Brain microvascular endothelial cell (primary cell): Measurements from ENCODE around the gene POLE.
A peak's percentile ranks its signal among the peaks of the same experiment; 100 is the strongest.

ENCODE experiments used
- DNase-seq: peaks from one replicate; pipeline ENCODE4 v3.0.0-alpha.2; 2020
- H3K27ac ChIP-seq: fragments of 250-450 bp; sonication (Bioruptor Pico); 2 replicates; pipeline ENCODE4 v1.5.1; 2020; ENCODE audit warnings: mild to moderate bottlenecking, moderate library complexity
- H3K27me3 ChIP-seq: fragments of 250-450 bp; sonication (Bioruptor Pico); replicated peaks from 2 replicates; pipeline ENCODE4 v1.5.1; 2020; ENCODE audit warnings: mild to moderate bottlenecking
- H3K36me3 ChIP-seq: fragments of 250-450 bp; sonication (Bioruptor Pico); replicated peaks from 2 replicates; pipeline ENCODE4 v1.5.1; 2020; ENCODE audit warnings: mild to moderate bottlenecking
- H3K4me3 ChIP-seq: 2 replicates; pipeline ENCODE4 v1.5.1; 2011; ENCODE audit warnings: low read depth, mild to moderate bottlenecking, control low read depth, low read length, moderate library complexity
- CTCF ChIP-seq: IDR thresholded peaks from 2 replicates; pipeline ENCODE4 v1.5.1; 2011; ENCODE audit warnings: low read depth, mild to moderate bottlenecking, moderate library complexity, low read length, control low read depth, inconsistent platforms; ENCODE audit errors: missing control alignments
- in situ Hi-C: cut with HindIII; loops from 2 replicates; pipeline ENCODE4 v1.10.0; 2017; ENCODE audit warnings: low sequenced_read_pairs, low pct_ligation_motif_present

Gene POLE

GRCh38 chr12:132716356-132716755 is 29.2 kb upstream of the POLE start:
- TF ChIP-seq CTCF, result no peak
- H3K27me3 ChIP-seq, result no peaks in the 10 kb centered on the region
- H3K27ac ChIP-seq, result no peak overlapping the region
- in situ Hi-C loops, result no loop called here
- no peak overlapping the region for H3K4me3 ChIP-seq
- no peak for DNase-seq
- H3K36me3 ChIP-seq, result peaks cover 38% of the 10 kb centered on the region

DNA sequence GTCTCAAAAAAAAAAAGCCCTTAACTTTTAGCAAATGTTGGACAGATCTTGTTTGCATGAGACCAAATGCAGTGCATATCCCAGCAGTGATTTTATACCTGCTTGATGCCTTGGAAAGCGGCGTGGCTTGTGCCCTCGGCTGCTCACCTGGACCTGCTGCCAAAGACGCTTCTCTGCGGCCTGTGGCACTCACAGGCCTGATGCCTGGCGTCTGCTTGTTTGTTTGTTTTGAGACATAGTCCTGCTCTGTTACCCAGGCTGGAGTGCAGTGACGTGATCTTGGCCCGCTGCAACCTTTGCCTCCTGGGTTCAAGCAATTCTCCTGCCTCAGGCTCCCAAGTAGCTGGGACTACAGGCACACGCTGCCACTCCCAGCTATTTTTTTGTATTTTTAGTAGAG is 28.7 kb upstream of the POLE start:
- no peak for TF ChIP-seq CTCF
- no peak for DNase-seq
- no peaks in the 10 kb centered on the region for H3K27me3 ChIP-seq
- no peak overlapping the region for H3K4me3 ChIP-seq
- in situ Hi-C loops, result no loop called here
- H3K36me3 ChIP-seq, result peaks cover 33% of the 10 kb centered on the region
- no peak overlapping the region for H3K27ac ChIP-seq

GRCh38 chr12:132713123-132713522 is 26.0 kb upstream of the POLE start:
- H3K27me3 ChIP-seq, result no peaks in the 10 kb centered on the region
- peaks cover 16% of the 10 kb centered on the region for H3K36me3 ChIP-seq
- no peak for TF ChIP-seq CTCF
- no peak overlapping the region for H3K27ac ChIP-seq
- no peak overlapping the region for H3K4me3 ChIP-seq
- in situ Hi-C loops, result no loop called here
- DNase-seq, result no peak

DNA sequence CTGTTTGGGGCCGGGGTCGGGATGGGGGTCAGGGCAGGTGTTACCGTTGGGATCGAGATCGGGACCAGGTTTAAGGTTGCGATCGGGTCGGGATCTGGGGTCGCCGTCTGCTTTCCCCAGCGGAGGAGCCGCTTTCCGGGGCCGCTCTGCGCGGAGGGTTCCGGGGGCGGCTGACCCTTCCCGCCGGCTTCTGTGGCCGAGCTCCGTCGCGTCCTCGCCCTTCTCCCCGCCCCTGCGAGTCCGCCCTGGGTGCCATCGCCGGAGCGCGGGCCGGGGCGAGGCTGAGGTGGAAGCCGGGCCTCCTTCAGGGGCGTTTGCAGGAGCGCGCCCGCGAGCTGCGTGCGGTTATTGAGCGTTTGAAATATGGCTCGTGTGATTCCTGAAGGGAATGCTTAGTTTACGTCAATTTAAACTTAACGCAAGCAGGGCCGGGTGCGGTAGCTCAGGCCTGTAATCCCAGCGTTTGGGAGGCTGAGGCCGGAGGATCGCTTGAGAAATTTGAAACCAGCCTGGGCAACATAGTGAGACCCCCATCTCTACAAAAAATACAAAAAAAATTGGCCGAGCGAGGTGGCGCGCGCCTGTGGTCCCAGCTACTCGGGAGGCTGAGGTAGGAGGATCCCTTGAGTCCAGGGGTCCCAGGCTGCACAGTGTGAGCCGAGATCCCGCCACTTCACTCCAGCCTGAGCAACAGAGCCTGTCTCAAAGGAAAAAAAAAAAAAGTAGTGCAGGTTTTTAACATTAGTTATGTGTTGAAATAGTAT is 24.1 kb upstream of the POLE start:
- H3K27me3 ChIP-seq, result no peaks in the 10 kb centered on the region
- in situ Hi-C loops, result no loop called here
- H3K36me3 ChIP-seq, result peaks cover 8% of the 10 kb centered on the region
- H3K4me3 ChIP-seq, result peak overlapping the region; percentile 80
- no peak overlapping the region for H3K27ac ChIP-seq
- DNase-seq, result no peak
- TF ChIP-seq CTCF, result no peak

- Histone ChIP-seq H3K36me3 (peaks cover 8% of the 10 kb centered on the region), H3K27ac (peak within 1 kb of the TSS; percentile 22), H3K27me3 (no peaks in the 10 kb centered on the region), H3K4me3 (peak within 1 kb of the TSS; percentile 80)
- DNase-seq, result peak; percentile 46
- no peak for TF ChIP-seq CTCF
- in situ Hi-C loops, result no loop called here
Measured at GRCh38 chr12:132710405-132711079, 23.4 kb upstream of the POLE start, which contains the start of gene PGAM5. PGAM5 (plus strand) TSS chr12:132710842; CDS start chr12:132710877, 35 bp downstream.
